SK-N-SH treated with all-trans-retinoic acid at 6 μM for 48 hours (cell line): ENCODE measurements around the gene KIF18A.

ENCODE experiments used
- ATAC-seq: fragments of 200-7000 bp; cut with Tn5 transposase; 3 replicates; pipeline ENCODE4 v1.9.1; 2020; ENCODE audit warnings: mild to moderate bottlenecking, moderate library complexity
- ARNTL ChIP-seq: fragments of 450-650 bp; formaldehyde crosslinking; IDR thresholded peaks from 2 replicates; pipeline ENCODE4 v1.5.0; 2020; ENCODE audit warnings: low read depth, mild to moderate bottlenecking, moderate library complexity, borderline replicate concordance
- BACH2 ChIP-seq: fragments of 250-450 bp; sonication (Bioruptor Pico); IDR thresholded peaks from 2 replicates; pipeline ENCODE4 v1.9.0; 2021; ENCODE audit warnings: mild to moderate bottlenecking, borderline replicate concordance
- CSDC2 ChIP-seq: fragments of 250-450 bp; sonication (Bioruptor Pico); IDR thresholded peaks from 2 replicates; pipeline ENCODE4 v1.5.0; 2020; ENCODE audit warnings: mild to moderate bottlenecking, moderate library complexity
- CSRNP3 ChIP-seq: fragments of 250-450 bp; sonication (Bioruptor Pico); IDR thresholded peaks from 2 replicates; pipeline ENCODE4 v1.5.1; 2021; ENCODE audit warnings: mild to moderate bottlenecking, moderate library complexity
- ESRRG ChIP-seq: fragments of 250-450 bp; sonication (Bioruptor Pico); IDR thresholded peaks from 2 replicates; pipeline ENCODE4 v1.6.1; 2021; ENCODE audit warnings: mild to moderate bottlenecking
- GLIS3 ChIP-seq: fragments of 250-450 bp; sonication (Bioruptor Pico); IDR thresholded peaks from 2 replicates; pipeline ENCODE4 v1.5.0; 2020; ENCODE audit warnings: mild to moderate bottlenecking, moderate library complexity
- ISL1 ChIP-seq: fragments of 250-450 bp; sonication (Bioruptor Pico); IDR thresholded peaks from 2 replicates; pipeline ENCODE4 v2.1.2; 2022; ENCODE audit warnings: mild to moderate bottlenecking, moderate library complexity
- OSR1 ChIP-seq: fragments of 250-450 bp; sonication (Bioruptor Pico); IDR thresholded peaks from 2 replicates; pipeline ENCODE4 v1.8.0; 2022; ENCODE audit warnings: moderate library complexity, mild to moderate bottlenecking, inconsistent platforms
- PPARA ChIP-seq: fragments of 250-450 bp; sonication (Bioruptor Pico); IDR thresholded peaks from 2 replicates; pipeline ENCODE4 v1.5.0; 2020; ENCODE audit warnings: mild to moderate bottlenecking, borderline replicate concordance
- SNAI2 ChIP-seq: fragments of 250-450 bp; sonication (Bioruptor Pico); IDR thresholded peaks from 2 replicates; pipeline ENCODE4 v1.5.0; 2020; ENCODE audit warnings: mild to moderate bottlenecking, moderate library complexity
- TCF4 ChIP-seq: fragments of 250-450 bp; sonication (Bioruptor Pico); IDR thresholded peaks from 2 replicates; pipeline ENCODE4 v1.8.0; 2021; ENCODE audit warnings: mild to moderate bottlenecking, moderate library complexity, borderline replicate concordance
- TOX ChIP-seq: fragments of 250-450 bp; sonication (Bioruptor Pico); IDR thresholded peaks from 2 replicates; pipeline ENCODE4 v1.8.0; 2021; ENCODE audit warnings: mild to moderate bottlenecking, moderate library complexity, borderline replicate concordance
- TSHZ2 ChIP-seq: fragments of 250-450 bp; sonication (Bioruptor Pico); IDR thresholded peaks from 2 replicates; pipeline ENCODE4 v1.5.0; 2020; ENCODE audit warnings: mild to moderate bottlenecking, moderate library complexity
- ZC3H10 ChIP-seq: fragments of 250-450 bp; sonication (Bioruptor Pico); IDR thresholded peaks from 2 replicates; pipeline ENCODE4 v1.5.1; 2021; ENCODE audit warnings: mild to moderate bottlenecking, moderate library complexity
- ZFP3 ChIP-seq: fragments of 250-450 bp; sonication (Bioruptor Pico); IDR thresholded peaks from 2 replicates; pipeline ENCODE4 v1.5.0; 2020; ENCODE audit warnings: mild to moderate bottlenecking, moderate library complexity
- ZFP30 ChIP-seq: fragments of 450-650 bp; formaldehyde crosslinking; IDR thresholded peaks from 2 replicates; pipeline ENCODE4 v1.5.0; 2022; ENCODE audit warnings: mild to moderate bottlenecking, moderate library complexity
- ZNF565 ChIP-seq: fragments of 450-650 bp; formaldehyde crosslinking; conservative IDR thresholded peaks from 2 replicates; pipeline ENCODE4 v1.5.0; 2020; ENCODE audit warnings: low read depth, mild to moderate bottlenecking, moderate library complexity
- ZNF70 ChIP-seq: fragments of 450-650 bp; formaldehyde crosslinking; IDR thresholded peaks from 2 replicates; pipeline ENCODE4 v1.5.0; 2020; ENCODE audit warnings: mild to moderate bottlenecking, moderate library complexity
- ZNF8 ChIP-seq: fragments of 450-650 bp; formaldehyde crosslinking; IDR thresholded peaks from 2 replicates; pipeline ENCODE4 v1.5.0; 2020; ENCODE audit warnings: mild to moderate bottlenecking, moderate library complexity
- TF ChIP-seq, protein P1 (sequence below): fragments of 250-450 bp; sonication (Bioruptor Pico); IDR thresholded peaks from 2 replicates; pipeline ENCODE4 v1.5.1; 2020; ENCODE audit warnings: low read depth, mild to moderate bottlenecking, moderate library complexity

Gene KIF18A

DNA sequence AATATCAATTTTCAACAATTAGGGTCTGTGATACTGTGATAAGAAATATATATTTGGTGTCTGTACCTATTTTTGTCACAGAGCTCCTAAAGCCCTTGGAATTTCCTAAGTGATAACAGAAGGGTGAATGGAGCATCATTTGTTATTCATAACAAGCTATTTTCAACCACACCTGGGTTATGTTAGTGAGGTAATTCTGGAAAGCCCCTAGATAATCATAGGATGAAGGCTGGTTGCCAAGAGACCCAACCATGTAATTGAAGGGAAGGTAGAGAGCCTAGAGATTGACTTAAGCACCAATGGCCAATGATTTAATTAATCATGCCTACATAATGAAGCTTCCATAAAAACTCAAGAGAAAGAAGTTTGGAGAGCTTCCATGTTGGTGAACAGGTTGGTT lies 109.4 kb downstream of the KIF18A start:
- no peak for ATAC-seq

DNA sequence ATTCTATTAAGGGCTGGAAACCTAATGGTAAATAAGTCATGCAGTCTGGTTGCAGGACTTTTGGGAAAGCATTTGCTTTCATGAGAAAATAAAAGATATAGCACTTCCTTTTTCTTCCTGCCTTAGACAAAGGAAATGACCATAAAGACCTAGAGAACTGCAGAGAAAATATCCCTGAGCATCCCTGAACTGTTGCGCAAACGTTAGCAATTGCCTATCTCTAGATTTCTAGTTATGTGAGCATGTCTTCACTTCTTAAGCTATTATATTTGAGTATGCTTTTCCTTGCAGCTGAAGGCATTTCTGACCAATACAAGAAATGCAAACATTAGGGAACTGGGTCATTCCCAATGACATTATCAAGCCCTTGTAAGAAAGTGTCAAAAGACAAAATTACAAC lies 110.6 kb downstream of the KIF18A start:
- no peak for TF ChIP-seq ARNTL (CRISPR knock-in tag)
- no peak for ATAC-seq

More for the DNA sequence above, 109.4 kb downstream of the KIF18A start:
- TF ChIP-seq OSR1 (CRISPR knock-in tag) = no peak
- TF ChIP-seq TCF4 (CRISPR knock-in tag) = no peak
- no peak for TF ChIP-seq ISL1 (CRISPR knock-in tag)
- no peak for TF ChIP-seq ARNTL (CRISPR knock-in tag)
- no peak for TF ChIP-seq BACH2

DNA sequence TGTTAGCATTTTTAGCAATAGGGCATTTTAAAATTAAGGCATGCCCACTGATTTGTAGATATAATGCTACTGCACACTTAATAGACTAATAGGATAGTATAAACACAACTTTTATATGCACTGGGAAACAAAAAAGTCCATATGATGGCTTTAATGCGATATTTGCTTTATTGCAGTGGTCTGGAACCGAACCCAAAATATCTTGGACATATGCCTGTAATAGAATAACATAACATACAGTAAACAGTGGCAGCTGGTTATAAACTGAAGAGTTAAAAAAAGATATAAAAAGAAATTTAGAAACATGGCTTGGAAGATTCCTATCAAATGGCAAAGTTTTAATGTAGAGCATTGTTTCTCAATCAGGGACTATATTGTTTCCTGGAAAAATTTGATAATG lies 111.9 kb downstream of the KIF18A start:
- TF ChIP-seq ZNF8 (CRISPR knock-in tag) = no peak
- no peak for TF ChIP-seq ZC3H10 (CRISPR knock-in tag)
- TF ChIP-seq CSRNP3 (CRISPR knock-in tag) = no peak
- TF ChIP-seq TOX (CRISPR knock-in tag) = no peak
- TF ChIP-seq TSHZ2 (CRISPR knock-in tag) = no peak
- TF ChIP-seq PPARA (CRISPR knock-in tag) = no peak
- TF ChIP-seq SNAI2 (CRISPR knock-in tag) = no peak
- no peak for TF ChIP-seq ZNF565 (CRISPR knock-in tag)
- TF ChIP-seq, protein P1, sequence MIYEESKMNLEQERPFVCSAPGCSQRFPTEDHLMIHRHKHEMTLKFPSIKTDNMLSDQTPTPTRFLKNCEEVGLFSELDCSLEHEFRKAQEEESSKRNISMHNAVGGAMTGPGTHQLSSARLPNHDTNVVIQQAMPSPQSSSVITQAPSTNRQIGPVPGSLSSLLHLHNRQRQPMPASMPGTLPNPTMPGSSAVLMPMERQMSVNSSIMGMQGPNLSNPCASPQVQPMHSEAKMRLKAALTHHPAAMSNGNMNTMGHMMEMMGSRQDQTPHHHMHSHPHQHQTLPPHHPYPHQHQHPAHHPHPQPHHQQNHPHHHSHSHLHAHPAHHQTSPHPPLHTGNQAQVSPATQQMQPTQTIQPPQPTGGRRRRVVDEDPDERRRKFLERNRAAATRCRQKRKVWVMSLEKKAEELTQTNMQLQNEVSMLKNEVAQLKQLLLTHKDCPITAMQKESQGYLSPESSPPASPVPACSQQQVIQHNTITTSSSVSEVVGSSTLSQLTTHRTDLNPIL = no peak
- no peak for TF ChIP-seq ZFP30 (CRISPR knock-in tag)
- ATAC-seq = no peak

DNA sequence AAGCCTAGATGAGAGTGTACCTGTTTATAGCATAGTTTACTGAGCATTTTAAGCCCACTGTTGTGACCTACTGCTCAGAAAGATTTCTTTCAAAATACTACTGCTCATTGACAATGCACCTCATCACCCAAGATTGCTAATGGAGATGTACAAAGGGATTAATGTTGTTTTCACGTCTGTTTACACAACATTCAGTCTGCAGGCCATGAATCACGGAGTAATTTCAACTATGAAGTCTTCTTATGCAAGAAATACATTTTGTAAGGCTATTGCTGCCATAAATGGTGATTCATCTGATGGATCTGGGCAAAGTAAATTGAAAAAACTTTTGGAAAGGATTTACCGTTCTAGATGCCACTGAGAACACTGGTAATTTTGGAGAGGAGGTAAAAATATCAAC lies 112.9 kb downstream of the KIF18A start:
- TF ChIP-seq, protein P1 = no peak
- no peak for TF ChIP-seq SNAI2 (CRISPR knock-in tag)
- no peak for TF ChIP-seq GLIS3 (CRISPR knock-in tag)
- no peak for TF ChIP-seq TOX (CRISPR knock-in tag)
- no peak for TF ChIP-seq ZFP3 (CRISPR knock-in tag)
- no peak for TF ChIP-seq ZNF70 (CRISPR knock-in tag)
- no peak for TF ChIP-seq ESRRG (CRISPR knock-in tag)
- no peak for TF ChIP-seq OSR1 (CRISPR knock-in tag)
- TF ChIP-seq ZNF8 (CRISPR knock-in tag) = no peak
- TF ChIP-seq ZFP30 (CRISPR knock-in tag) = no peak
- TF ChIP-seq, all 23 proteins: peak for 0
- no peak for ATAC-seq

DNA sequence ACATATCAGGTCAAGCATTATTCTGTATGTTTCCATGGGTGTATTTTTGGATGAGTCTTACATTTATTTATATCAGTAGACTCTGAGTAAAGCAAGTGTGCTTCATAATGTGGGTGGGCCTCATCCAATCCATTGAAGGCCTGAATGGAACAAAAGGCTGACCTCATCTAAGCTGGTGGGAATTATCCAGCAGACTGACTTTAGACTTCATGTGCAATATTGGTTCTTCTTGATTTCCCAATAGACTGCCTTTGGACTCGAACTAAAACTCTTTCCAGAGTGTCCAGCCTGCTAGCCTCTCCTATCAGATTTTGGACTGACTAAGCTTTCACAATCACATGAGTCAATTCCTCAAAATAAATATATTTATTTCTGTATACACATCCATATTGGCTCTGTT lies 116.2 kb downstream of the KIF18A start:
- TF ChIP-seq GLIS3 (CRISPR knock-in tag) = no peak
- no peak for TF ChIP-seq ZNF565 (CRISPR knock-in tag)
- no peak for TF ChIP-seq CSDC2 (CRISPR knock-in tag)
- no peak for TF ChIP-seq ARNTL (CRISPR knock-in tag)
- no peak for ATAC-seq
